ENCODE results near the gene ULK1.

ULK1 gene

GRCh38 chr12:131894313-131894860 is at the start of gene ULK1:
TSS of gene ULK1 (plus strand) at chr12:131894622. CDS start at chr12:131895002, 380 bp downstream.
- Mint-ChIP-seq H3K27me3 (no peaks in the 10 kb centered on the region), H3K36me3 (ENCODE audit: low read depth) (peaks cover 5% of the 10 kb centered on the region), H3K4me1 (ENCODE audit: low read depth) (peaks cover 17% of the 10 kb centered on the region), H3K4me3 (peak within 1 kb of the TSS; percentile 81), H3K27ac (peak within 1 kb of the TSS; percentile 83), H3K9me3 (no peaks in the 10 kb centered on the region)
- peak; percentile 97 for DNase-seq

GRCh38 chr12:131844656-131845055 is 49.8 kb upstream of the ULK1 start:
- no peak overlapping the region for H3K27ac Mint-ChIP-seq
- H3K27me3 Mint-ChIP-seq, result no peaks in the 10 kb centered on the region
- H3K9me3 Mint-ChIP-seq, result no peaks in the 10 kb centered on the region
- H3K36me3 Mint-ChIP-seq (ENCODE audit: low read depth), result no peaks in the 10 kb centered on the region
- H3K4me3 Mint-ChIP-seq, result no peak overlapping the region
- no peaks in the 10 kb centered on the region for H3K4me1 Mint-ChIP-seq (ENCODE audit: low read depth)
- no peak for DNase-seq

DNA sequence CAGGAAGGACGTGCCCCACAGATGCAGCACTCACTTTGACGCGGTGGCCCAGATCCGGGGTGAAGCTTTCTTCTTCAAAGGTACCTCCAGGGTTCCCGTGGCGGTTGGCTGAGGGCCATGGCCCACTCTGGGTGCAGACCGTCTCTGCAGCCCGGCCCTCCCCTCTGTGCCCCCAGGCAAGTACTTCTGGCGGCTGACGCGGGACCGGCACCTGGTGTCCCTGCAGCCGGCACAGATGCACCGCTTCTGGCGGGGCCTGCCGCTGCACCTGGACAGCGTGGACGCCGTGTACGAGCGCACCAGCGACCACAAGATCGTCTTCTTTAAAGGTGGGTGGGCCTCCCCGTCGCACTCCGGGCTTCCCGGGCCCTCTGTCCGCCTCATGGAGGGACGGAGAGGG is 49.3 kb upstream of the ULK1 start:
- H3K27ac Mint-ChIP-seq, result no peak overlapping the region
- H3K36me3 Mint-ChIP-seq (ENCODE audit: low read depth), result no peaks in the 10 kb centered on the region
- DNase-seq, result no peak
- no peaks in the 10 kb centered on the region for H3K4me1 Mint-ChIP-seq (ENCODE audit: low read depth)
- no peaks in the 10 kb centered on the region for H3K27me3 Mint-ChIP-seq
- H3K9me3 Mint-ChIP-seq, result no peaks in the 10 kb centered on the region
- no peak overlapping the region for H3K4me3 Mint-ChIP-seq

DNA sequence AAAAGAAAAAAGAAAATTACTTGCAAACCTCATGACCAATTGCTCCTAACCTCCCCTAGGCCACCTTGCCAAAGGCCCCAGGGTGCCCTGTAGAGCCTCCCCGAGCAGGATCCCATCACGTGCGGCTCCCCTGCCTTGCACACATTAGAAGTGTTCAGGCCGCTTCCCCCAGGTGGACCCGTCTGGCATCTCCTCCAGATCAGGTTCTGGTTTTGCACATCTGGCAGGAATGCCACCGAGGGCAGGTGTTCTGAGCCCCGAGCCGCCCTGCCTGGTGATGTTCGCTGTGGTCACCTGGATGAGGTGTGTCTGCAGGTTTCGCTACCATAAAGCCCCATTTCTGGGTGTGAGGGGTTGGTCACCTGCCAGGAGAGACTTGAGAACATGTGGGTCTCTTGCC is 47.0 kb upstream of the ULK1 start:
- Mint-ChIP-seq H3K27ac (no peak overlapping the region), H3K36me3 (ENCODE audit: low read depth) (no peaks in the 10 kb centered on the region), H3K27me3 (no peaks in the 10 kb centered on the region), H3K9me3 (no peaks in the 10 kb centered on the region), H3K4me3 (no peak overlapping the region), H3K4me1 (ENCODE audit: low read depth) (no peaks in the 10 kb centered on the region)
- no peak for DNase-seq

DNA sequence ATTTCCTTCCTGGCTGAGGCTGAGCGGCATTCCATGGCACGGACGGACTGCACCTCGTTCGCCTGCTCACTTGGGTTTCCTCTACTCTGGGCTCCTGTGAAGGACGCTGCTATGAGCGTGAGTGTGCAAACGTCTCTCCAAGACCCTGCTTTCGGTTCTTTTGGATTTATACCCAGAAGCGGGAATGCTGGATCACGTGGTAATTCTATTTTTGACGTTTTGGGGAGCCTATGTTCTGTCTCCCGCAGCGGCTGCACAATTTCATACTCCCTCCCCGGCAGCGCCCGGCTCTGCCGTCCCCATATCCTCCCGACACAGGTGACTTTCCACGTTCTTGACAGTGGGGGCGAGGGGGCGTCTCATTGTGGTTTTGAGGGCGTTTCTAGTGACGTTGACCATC is 45.7 kb upstream of the ULK1 start:
- no peaks in the 10 kb centered on the region for H3K36me3 Mint-ChIP-seq (ENCODE audit: low read depth)
- H3K4me3 Mint-ChIP-seq, result no peak overlapping the region
- peaks cover 2% of the 10 kb centered on the region for H3K4me1 Mint-ChIP-seq (ENCODE audit: low read depth)
- H3K27ac Mint-ChIP-seq, result no peak overlapping the region
- no peak for DNase-seq
- H3K9me3 Mint-ChIP-seq, result no peaks in the 10 kb centered on the region
- H3K27me3 Mint-ChIP-seq, result peaks cover 3% of the 10 kb centered on the region

DNA sequence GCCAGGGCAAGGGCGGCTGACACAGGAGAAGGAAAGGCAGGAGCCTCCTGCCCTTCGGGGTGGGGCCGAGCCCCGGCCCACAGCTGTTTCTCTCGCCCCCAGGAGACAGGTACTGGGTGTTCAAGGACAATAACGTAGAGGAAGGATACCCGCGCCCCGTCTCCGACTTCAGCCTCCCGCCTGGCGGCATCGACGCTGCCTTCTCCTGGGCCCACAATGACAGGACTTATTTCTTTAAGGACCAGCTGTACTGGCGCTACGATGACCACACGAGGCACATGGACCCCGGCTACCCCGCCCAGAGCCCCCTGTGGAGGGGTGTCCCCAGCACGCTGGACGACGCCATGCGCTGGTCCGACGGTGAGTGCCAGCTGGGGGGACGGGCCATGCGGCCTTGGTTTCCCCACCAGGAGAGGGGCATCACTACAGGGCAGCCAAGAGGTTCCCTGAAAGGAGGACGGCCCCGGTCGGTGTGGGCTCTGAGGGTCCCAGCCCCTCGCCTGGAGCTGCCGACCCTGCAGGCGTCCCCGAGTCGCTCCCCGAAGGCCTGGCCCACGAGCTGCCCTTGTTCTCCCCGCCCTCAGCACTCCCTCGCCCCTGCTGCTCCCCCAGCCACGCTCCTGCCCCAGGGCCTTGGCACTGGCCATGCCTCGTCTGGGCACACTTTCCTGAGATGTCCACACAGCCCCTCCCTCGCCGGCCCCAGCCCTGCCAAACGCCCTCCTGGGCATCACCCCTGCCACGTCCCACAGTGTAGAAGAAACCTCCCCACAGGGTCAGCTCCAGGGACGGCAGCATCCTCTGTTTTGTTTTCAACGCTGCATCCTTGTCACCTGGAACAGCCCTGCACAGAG is 44.5 kb upstream of the ULK1 start:
- H3K4me1 Mint-ChIP-seq (ENCODE audit: low read depth), result peaks cover 2% of the 10 kb centered on the region
- H3K4me3 Mint-ChIP-seq, result no peak overlapping the region
- H3K27ac Mint-ChIP-seq, result no peak overlapping the region
- H3K27me3 Mint-ChIP-seq, result peaks cover 3% of the 10 kb centered on the region
- no peaks in the 10 kb centered on the region for H3K36me3 Mint-ChIP-seq (ENCODE audit: low read depth)
- DNase-seq, result no peak
- H3K9me3 Mint-ChIP-seq, result no peaks in the 10 kb centered on the region

GRCh38 chr12:131850856-131851559 is 43.4 kb upstream of the ULK1 start:
- H3K4me3 Mint-ChIP-seq, result no peak overlapping the region
- H3K36me3 Mint-ChIP-seq (ENCODE audit: low read depth), result no peaks in the 10 kb centered on the region
- peaks cover 3% of the 10 kb centered on the region for H3K27me3 Mint-ChIP-seq
- DNase-seq, result no peak
- peaks cover 2% of the 10 kb centered on the region for H3K4me1 Mint-ChIP-seq (ENCODE audit: low read depth)
- no peak overlapping the region for H3K27ac Mint-ChIP-seq
- no peaks in the 10 kb centered on the region for H3K9me3 Mint-ChIP-seq

- no peak for DNase-seq
- no peak overlapping the region for H3K4me3 Mint-ChIP-seq
- H3K4me1 Mint-ChIP-seq (ENCODE audit: low read depth), result peaks cover 2% of the 10 kb centered on the region
- no peak overlapping the region for H3K27ac Mint-ChIP-seq
- peaks cover 3% of the 10 kb centered on the region for H3K27me3 Mint-ChIP-seq
- H3K36me3 Mint-ChIP-seq (ENCODE audit: low read depth), result no peaks in the 10 kb centered on the region
- H3K9me3 Mint-ChIP-seq, result no peaks in the 10 kb centered on the region
Observed at GRCh38 chr12:131851741-131852550, 42.5 kb upstream of the ULK1 start.

GRCh38 chr12:131852551-131853299 is 41.7 kb upstream of the ULK1 start:
- Mint-ChIP-seq H3K4me3 (no peak overlapping the region), H3K36me3 (ENCODE audit: low read depth) (no peaks in the 10 kb centered on the region), H3K4me1 (ENCODE audit: low read depth) (peaks cover 2% of the 10 kb centered on the region), H3K27ac (no peak overlapping the region), H3K9me3 (no peaks in the 10 kb centered on the region), H3K27me3 (peaks cover 3% of the 10 kb centered on the region)
- no peak for DNase-seq

DNA sequence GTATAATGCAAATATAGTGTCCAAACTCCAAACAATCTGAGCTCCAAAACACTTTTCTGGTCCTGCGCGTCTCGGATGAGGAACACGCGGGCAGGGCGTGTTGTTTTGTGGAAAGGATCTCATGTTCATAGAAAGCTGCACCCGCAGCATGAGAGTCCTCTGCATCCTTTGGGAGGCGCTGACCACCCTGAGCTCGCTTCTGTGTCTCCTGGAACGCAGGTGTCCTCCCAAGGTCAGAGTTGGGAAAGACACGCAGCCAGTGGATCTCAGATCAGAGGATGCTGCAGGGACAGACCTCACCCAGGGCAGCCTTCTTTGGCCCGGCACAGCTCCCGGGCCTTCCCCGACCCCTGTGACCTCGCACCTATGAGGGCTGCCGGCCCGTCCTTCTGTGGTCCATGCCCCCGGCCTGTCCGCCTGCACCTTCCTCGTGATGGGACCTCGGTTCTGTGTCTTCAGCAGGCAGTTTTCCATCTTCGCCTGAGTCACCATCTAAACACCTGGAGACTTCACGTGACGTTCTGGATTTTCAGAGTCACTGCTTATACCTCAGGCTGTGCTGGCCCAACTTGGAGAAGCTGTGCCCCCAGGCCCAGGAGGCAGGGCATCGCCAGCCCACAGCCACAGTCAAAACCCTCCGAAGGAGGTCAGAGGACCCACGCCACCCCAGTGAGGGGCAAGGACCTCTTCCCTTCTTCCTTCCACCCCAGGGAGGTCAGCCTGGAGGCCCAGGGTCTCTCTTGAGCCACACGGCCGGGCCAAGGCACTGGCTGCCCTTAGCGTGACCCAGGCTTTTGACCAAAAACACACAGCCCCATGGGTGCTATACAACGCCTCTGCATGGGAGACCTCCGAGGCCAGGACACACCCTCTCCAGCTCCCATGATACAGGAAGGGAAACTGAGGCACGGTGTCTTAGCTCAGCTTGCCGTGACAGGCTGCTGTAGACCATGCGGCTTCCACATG is 40.3 kb upstream of the ULK1 start:
- Mint-ChIP-seq H3K4me1 (ENCODE audit: low read depth) (peaks cover 2% of the 10 kb centered on the region), H3K9me3 (no peaks in the 10 kb centered on the region), H3K27ac (no peak overlapping the region), H3K4me3 (no peak overlapping the region), H3K27me3 (peaks cover 3% of the 10 kb centered on the region), H3K36me3 (ENCODE audit: low read depth) (no peaks in the 10 kb centered on the region)
- no peak for DNase-seq

GRCh38 chr12:131854861-131855476 is 39.5 kb upstream of the ULK1 start:
- Mint-ChIP-seq H3K36me3 (ENCODE audit: low read depth) (no peaks in the 10 kb centered on the region), H3K4me3 (no peak overlapping the region), H3K27ac (no peak overlapping the region), H3K4me1 (ENCODE audit: low read depth) (peaks cover 2% of the 10 kb centered on the region), H3K9me3 (no peaks in the 10 kb centered on the region), H3K27me3 (peaks cover 3% of the 10 kb centered on the region)
- no peak for DNase-seq

- no peak overlapping the region for H3K27ac Mint-ChIP-seq
- H3K27me3 Mint-ChIP-seq, result peaks cover 3% of the 10 kb centered on the region
- peaks cover 4% of the 10 kb centered on the region for H3K4me1 Mint-ChIP-seq (ENCODE audit: low read depth)
- no peak overlapping the region for H3K4me3 Mint-ChIP-seq
- DNase-seq, result no peak
- no peaks in the 10 kb centered on the region for H3K36me3 Mint-ChIP-seq (ENCODE audit: low read depth)
- no peaks in the 10 kb centered on the region for H3K9me3 Mint-ChIP-seq
Observed at GRCh38 chr12:131855521-131856142, 38.8 kb upstream of the ULK1 start.

All from activated T-cell treated with anti-CD3 and anti-CD28 coated beads, Interleukin-2, amount 50 U/mL, for 24 hours (primary cell).